ENCODE measurements around the gene ZSCAN5A.

- peak; percentile 58 to 81 (median 79) for TF ChIP-seq CTCF (IDR thresholded peaks at IDR 0.05)
- no peak for TF ChIP-seq EP300 (IDR thresholded peaks at IDR 0.05)
- no peak for TF ChIP-seq POLR2A (IDR thresholded peaks at IDR 0.05)
- no peak for TF ChIP-seq POLR2AphosphoS5 (IDR thresholded peaks at IDR 0.05)
Measured at GRCh38 chr19:56309511-56310185, 5.0 kb downstream of the ZSCAN5A start.
